GM18505 (cell line): ENCODE data around the gene DNMBP.
A peak's percentile ranks its signal among the peaks of the same experiment; 100 is the strongest.
"Not testable (repeated sequence)": the region's sequence is repeated elsewhere in the genome, so short reads cannot be mapped to it uniquely, and the experiment has no call there.

Experiments used
- ATAC-seq: cut with Tn5 transposase; IDR thresholded peaks from one replicate; pipeline ENCODE4 v1.9.1; 2021; ENCODE audit not compliant: unreplicated experiment
- POLR2A ChIP-seq: IDR thresholded peaks from 4 replicates; pipeline ENCODE4 v1.6.1; 2011; ENCODE audit warnings: borderline replicate concordance; ENCODE audit not compliant: insufficient read depth, insufficient read length; ENCODE audit errors: extremely low read depth

DNMBP gene

GRCh38 chr10:100004805-100005510, 4.8 kb downstream of the DNMBP start:
- no peak for TF ChIP-seq POLR2A
- ATAC-seq, result no peak

DNA sequence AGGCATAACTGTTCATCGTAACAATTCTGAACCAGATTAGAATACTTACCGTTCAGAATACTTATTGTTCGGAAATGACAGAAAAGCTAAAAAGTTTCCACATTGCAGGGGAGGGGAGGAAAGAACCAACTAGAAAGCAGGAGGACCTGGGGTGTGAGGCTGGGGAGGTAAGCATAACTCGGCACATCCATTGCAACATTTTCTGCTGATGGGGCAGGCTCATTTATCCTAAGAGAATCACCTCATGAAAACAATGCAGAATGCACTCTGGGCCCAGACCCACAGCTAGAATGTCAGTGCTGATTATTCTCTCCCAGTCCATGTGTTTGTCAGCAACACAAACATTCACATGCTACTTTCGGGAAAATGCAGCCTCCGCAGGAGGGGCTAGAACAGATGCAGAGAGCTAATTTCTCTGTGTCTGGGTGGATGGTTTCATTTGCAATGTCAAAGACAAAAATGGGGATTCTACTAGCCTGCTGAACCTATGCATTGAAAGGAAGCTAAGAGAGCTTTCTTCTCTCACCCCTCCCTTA, 9.6 kb downstream of the DNMBP start:
- no peak for TF ChIP-seq POLR2A
- ATAC-seq, result no peak

DNA sequence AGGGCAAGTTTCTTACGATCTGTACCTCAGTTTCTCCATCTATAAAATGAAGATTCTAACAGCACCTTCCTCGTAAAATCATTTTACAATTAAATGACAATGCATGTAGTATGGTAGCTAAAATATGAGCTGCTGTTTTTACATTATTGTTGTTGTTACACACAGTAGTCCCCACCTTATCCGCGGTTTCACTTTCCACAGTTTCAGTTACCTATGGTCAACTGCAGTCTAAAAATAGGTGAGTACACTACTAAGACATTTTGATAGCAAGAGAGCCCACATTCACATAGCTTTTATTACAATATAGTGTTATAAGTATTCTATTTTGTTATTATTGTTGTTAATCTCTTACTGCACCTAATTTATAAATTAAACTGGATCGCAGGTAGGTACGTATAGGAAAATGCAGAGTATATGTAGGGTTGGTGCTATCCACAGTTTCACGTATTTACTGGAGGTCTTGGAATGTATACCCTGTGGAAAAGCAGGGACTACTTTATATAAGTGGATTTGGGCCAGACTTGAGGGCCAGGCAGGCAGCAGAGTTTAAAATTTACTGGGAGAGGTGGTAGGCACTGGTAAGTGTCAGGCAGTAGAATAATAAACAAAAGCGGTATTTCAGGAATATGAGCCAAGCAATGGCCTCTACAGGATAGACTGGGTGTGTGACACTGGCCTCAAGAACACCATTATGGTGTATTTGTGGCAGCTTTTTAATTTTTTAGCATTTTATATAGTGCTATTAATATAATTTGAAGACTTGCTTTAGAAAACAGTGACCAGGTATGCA, 10.2 kb downstream of the DNMBP start:
- ATAC-seq, result no peak
- no peak for TF ChIP-seq POLR2A

GRCh38 chr10:99998889-99999288, 10.9 kb downstream of the DNMBP start:
- ATAC-seq, result no peak
- TF ChIP-seq POLR2A, result no peak

- ATAC-seq, result no peak
- no peak for TF ChIP-seq POLR2A
These were observed 12.8 kb downstream of the DNMBP start for GRCh38 chr10:99996671-99997648.

GRCh38 chr10:99995713-99996112, 14.0 kb downstream of the DNMBP start:
- no peak for ATAC-seq
- TF ChIP-seq POLR2A, result no peak

- no peak for TF ChIP-seq POLR2A
- ATAC-seq, result no peak
These were observed 14.5 kb downstream of the DNMBP start for GRCh38 chr10:99995269-99995668.

DNA sequence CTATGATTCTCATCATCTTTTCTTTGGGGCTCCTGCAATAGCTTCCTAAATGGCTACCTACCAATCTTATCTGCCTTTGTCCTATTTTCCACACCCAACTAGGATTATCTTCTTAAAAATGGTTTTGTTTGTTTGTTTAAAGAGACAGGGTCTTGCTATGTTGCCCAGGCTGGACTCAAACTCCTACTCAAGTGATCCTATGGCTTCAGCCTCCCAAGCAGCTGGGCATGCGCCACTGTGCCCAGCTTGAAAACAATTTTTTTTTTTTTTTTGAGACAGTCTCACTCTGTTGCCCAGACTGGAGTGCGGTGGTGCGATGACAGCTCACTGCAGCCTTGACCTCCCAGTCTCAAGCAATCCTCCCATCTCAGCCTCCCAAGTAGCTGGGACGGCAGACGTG, 14.9 kb downstream of the DNMBP start:
- ATAC-seq, result no peak
- TF ChIP-seq POLR2A, result no peak

DNA sequence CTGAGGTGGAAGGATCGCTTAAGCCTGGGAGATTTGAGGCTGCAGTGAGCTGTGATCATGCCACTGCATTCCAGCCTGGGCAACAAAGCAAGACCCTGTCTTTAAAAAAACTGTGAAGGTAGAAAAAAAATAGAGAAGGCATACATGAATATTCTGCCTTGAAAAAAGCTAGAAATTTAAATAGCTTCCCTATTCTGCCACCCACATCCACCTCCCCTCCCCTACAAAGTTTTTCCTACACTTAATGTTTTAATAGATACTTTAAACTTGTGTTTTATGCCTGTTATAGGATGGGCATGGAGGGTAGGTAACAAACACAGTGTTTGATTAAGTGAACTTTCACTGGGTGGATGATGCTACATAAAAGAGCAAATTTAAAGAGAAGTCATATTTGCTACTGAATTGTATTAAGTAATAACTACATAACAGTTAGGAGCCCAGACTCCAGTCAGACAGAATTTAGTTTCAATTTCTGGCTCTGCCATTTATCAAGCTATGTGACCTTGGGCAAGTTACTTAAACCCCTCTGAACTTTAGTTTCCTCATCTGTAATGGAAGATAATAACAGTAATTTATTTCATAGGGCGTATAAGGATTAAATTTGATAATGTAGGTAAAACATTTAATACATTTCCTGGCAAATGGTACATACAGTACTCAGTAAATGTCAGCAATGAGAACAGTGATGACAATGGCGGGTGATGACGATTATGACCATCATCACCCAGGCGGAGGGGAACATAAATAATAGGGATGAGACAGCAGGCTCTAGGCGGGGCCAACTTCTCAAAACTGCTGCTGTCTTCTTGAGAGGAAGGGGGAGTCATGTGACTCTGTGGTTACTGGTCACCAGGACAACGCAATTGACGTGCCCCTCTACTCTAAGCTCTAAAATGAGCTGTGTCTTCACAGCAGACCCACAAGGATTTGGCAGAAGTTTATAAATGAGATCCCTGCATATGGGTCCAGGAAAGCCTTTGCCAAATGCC, 15.8 kb downstream of the DNMBP start:
- TF ChIP-seq POLR2A, result peak; percentile 20
- peak; percentile 88 for ATAC-seq

DNA sequence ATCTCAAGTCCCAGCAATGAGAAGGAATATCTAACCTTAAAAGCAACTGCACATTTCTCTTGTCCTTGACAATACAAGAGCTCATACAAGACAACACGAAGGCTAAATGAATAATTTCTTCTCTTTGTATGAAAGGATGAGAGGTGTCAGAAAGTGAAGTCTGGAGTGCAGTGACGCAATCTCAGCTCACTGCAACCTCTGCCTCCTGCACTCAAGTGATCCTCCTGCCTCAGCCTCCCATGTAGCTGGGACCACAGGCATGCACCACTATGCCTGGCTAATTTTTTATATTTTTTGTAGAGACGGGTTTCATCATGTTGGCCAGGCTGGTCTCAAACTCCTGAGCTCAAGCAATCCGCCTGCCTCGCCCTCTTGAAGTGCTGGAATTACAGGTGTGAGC, 24.1 kb downstream of the DNMBP start:
- ATAC-seq, result not testable (repeated sequence)

- no peak for ATAC-seq
- TF ChIP-seq POLR2A, result no peak
These were observed 25.3 kb downstream of the DNMBP start for GRCh38 chr10:99984211-99985034.

DNA sequence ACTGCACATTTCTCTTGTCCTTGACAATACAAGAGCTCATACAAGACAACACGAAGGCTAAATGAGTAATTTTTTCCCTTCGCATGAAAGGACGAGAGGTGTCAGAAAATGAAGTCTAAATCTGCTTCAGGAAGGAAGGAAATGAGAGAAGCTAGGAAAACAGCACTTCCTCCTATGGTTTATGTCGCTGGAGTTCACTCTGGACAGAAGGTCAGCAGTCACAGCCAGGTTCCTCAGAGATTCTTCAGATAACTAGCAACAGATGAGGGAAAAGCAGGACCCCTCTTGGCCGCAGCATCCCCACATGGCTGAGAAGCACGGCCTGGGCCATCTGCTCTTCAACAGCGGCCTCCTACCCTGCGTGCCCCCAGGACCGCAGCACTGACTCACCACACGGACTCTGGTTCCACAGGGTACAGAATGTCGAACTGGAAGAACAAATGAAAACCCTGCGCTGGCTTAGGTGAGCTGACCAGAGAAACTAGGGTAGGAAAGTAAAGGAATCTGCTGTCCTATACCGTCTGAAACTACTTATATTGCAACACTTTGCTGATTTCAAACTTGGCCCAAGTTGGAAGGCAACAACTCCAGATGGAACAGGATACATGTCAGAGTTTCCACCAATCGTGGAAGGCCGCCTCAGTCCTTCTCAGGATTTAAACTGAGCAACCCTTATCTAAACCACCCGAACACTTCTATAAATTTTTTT, 26.3 kb downstream of the DNMBP start:
- no peak for ATAC-seq
- no peak for TF ChIP-seq POLR2A
